Measurements from ENCODE around the gene SNX9.

SNX9 gene

GRCh38 chr6:157786221-157786620 is 36.8 kb upstream of the SNX9 start:
- H3K79me1 ChIP-seq (ENCODE audit: low read length) = no peaks in the 10 kb centered on the region

DNA sequence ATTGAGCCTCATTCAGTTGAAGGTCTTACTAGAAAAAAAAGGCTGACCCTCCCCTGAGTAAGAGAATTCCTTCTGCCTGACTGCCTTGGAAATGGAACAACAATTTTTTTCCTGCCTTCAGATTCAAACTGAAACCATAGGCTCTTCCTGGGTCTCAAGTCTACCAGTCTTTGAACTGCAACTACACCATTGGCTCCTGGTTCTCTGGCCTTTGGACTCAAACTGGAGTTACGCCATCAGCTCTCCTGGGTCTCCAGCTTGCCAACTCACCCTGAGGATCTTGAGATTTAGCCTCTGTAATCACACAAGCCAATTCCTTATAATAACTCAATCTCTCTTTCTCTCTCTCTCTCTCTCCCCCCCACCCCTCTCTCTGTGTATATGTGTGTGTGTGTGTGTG is 36.0 kb upstream of the SNX9 start:
- no peaks in the 10 kb centered on the region for H3K9me3 ChIP-seq (ENCODE audit: insufficient read depth, low read depth, low read length)
- DNase-seq = no peak
- no peak overlapping the region for H3K18ac ChIP-seq (ENCODE audit: low read length)
- no peak overlapping the region for H3K27ac ChIP-seq (ENCODE audit: low read depth, low read length)
- no peaks in the 10 kb centered on the region for H3K36me3 ChIP-seq (ENCODE audit: control insufficient read depth in 1 of 2, insufficient read depth in 2 of 2, low read length in 2 of 2)
- H4K12ac ChIP-seq (ENCODE audit: low read depth, low read length) = no peak overlapping the region
- H2BK120ac ChIP-seq (ENCODE audit: insufficient read depth, low read length, poor library complexity) = no peak overlapping the region
- H2AK5ac ChIP-seq (ENCODE audit: low read length) = no peak overlapping the region
- no peak overlapping the region for H3K4me3 ChIP-seq (ENCODE audit: low read depth, low read length)
- H2BK12ac ChIP-seq (ENCODE audit: low read length) = no peak overlapping the region
- no peak overlapping the region for H4K91ac ChIP-seq (ENCODE audit: low read depth, low read length)
- no peak overlapping the region for H2BK5ac ChIP-seq (ENCODE audit: low read depth, low read length, poor library complexity)
- H3K4me2 ChIP-seq (ENCODE audit: low read length) = no peak overlapping the region
- no peak overlapping the region for H3K14ac ChIP-seq (ENCODE audit: low read length)
- no peak overlapping the region for H2AFZ ChIP-seq (ENCODE audit: insufficient read depth, low read length, poor library complexity)
- H3K9ac ChIP-seq (ENCODE audit: low read length) = no peak overlapping the region
- WGBS (ENCODE audit: extremely low coverage, insufficient coverage, insufficient read length) = no CpG with 5 or more reads among the region's 1 CpG
- H3K79me1 ChIP-seq (ENCODE audit: low read length) = no peaks in the 10 kb centered on the region
- no peak overlapping the region for H3K4ac ChIP-seq (ENCODE audit: low read depth, low read length)
- no peak overlapping the region for H3K23ac ChIP-seq (ENCODE audit: low read length)
- H3K27me3 ChIP-seq (ENCODE audit: insufficient read depth, low read length) = no peaks in the 10 kb centered on the region
- H4K8ac ChIP-seq (ENCODE audit: low read depth, low read length) = no peak overlapping the region
- H3K4me1 ChIP-seq (ENCODE audit: control insufficient read depth in 1 of 2, insufficient read depth in 2 of 2, low read length in 2 of 2) = peaks cover 0 to 2% of the 10 kb centered on the region in 2 experiments
- no peaks in the 10 kb centered on the region for H3K79me2 ChIP-seq (ENCODE audit: control insufficient read depth, insufficient read depth, low read length, poor library complexity)

More at GRCh38 chr6:157786221-157786620, 36.8 kb upstream of the SNX9 start:
- Histone ChIP-seq H3K4me1 (ENCODE audit: control insufficient read depth in 1 of 2, insufficient read depth in 2 of 2, low read length in 2 of 2) (peaks cover 0 to 2% of the 10 kb centered on the region in 2 experiments), H3K4me2 (ENCODE audit: low read length) (no peak overlapping the region), H3K4me3 (ENCODE audit: low read depth, low read length) (no peak overlapping the region), H4K12ac (ENCODE audit: low read depth, low read length) (no peak overlapping the region), H3K9me3 (ENCODE audit: insufficient read depth, low read depth, low read length) (no peaks in the 10 kb centered on the region), H3K27ac (ENCODE audit: low read depth, low read length) (no peak overlapping the region), H3K36me3 (ENCODE audit: control insufficient read depth in 1 of 2, insufficient read depth in 2 of 2, low read length in 2 of 2) (no peaks in the 10 kb centered on the region), H2BK12ac (ENCODE audit: low read length) (no peak overlapping the region), H2AFZ (ENCODE audit: insufficient read depth, low read length, poor library complexity) (no peak overlapping the region), H3K14ac (ENCODE audit: low read length) (no peak overlapping the region), H3K27me3 (ENCODE audit: insufficient read depth, low read length) (no peaks in the 10 kb centered on the region), H3K79me2 (ENCODE audit: control insufficient read depth, insufficient read depth, low read length, poor library complexity) (no peaks in the 10 kb centered on the region), H3K4ac (ENCODE audit: low read depth, low read length) (no peak overlapping the region), H2AK5ac (ENCODE audit: low read length) (no peak overlapping the region), H3K18ac (ENCODE audit: low read length) (no peak overlapping the region), H4K91ac (ENCODE audit: low read depth, low read length) (no peak overlapping the region), H4K8ac (ENCODE audit: low read depth, low read length) (no peak overlapping the region), H2BK120ac (ENCODE audit: insufficient read depth, low read length, poor library complexity) (no peak overlapping the region), H3K23ac (ENCODE audit: low read length) (no peak overlapping the region), H3K9ac (ENCODE audit: low read length) (no peak overlapping the region), H2BK5ac (ENCODE audit: low read depth, low read length, poor library complexity) (no peak overlapping the region)
- no CpG with 5 or more reads among the region's 3 CpGs for WGBS (ENCODE audit: extremely low coverage, insufficient coverage, insufficient read length)
- DNase-seq = no peak

- Histone ChIP-seq H2AFZ (ENCODE audit: insufficient read depth, low read length, poor library complexity) (no peak overlapping the region), H2AK5ac (ENCODE audit: low read length) (no peak overlapping the region), H3K4me2 (ENCODE audit: low read length) (no peak overlapping the region), H3K27ac (ENCODE audit: low read depth, low read length) (no peak overlapping the region), H3K27me3 (ENCODE audit: insufficient read depth, low read length) (no peaks in the 10 kb centered on the region), H4K91ac (ENCODE audit: low read depth, low read length) (no peak overlapping the region), H3K4ac (ENCODE audit: low read depth, low read length) (no peak overlapping the region), H3K9ac (ENCODE audit: low read length) (no peak overlapping the region), H2BK12ac (ENCODE audit: low read length) (no peak overlapping the region), H3K18ac (ENCODE audit: low read length) (no peak overlapping the region), H3K36me3 (ENCODE audit: control insufficient read depth in 1 of 2, insufficient read depth in 2 of 2, low read length in 2 of 2) (no peaks in the 10 kb centered on the region), H3K79me1 (ENCODE audit: low read length) (no peaks in the 10 kb centered on the region), H3K79me2 (ENCODE audit: control insufficient read depth, insufficient read depth, low read length, poor library complexity) (no peaks in the 10 kb centered on the region), H3K9me3 (ENCODE audit: insufficient read depth, low read depth, low read length) (no peaks in the 10 kb centered on the region), H4K12ac (ENCODE audit: low read depth, low read length) (no peak overlapping the region), H3K23ac (ENCODE audit: low read length) (no peak overlapping the region), H3K4me3 (ENCODE audit: low read depth, low read length) (no peak overlapping the region), H2BK5ac (ENCODE audit: low read depth, low read length, poor library complexity) (no peak overlapping the region), H4K8ac (ENCODE audit: low read depth, low read length) (no peak overlapping the region), H2BK120ac (ENCODE audit: insufficient read depth, low read length, poor library complexity) (no peak overlapping the region), H3K4me1 (ENCODE audit: control insufficient read depth in 1 of 2, insufficient read depth in 2 of 2, low read length in 2 of 2) (peaks cover 0 to 2% of the 10 kb centered on the region in 2 experiments), H3K14ac (ENCODE audit: low read length) (no peak overlapping the region)
- WGBS (ENCODE audit: extremely low coverage, insufficient coverage, insufficient read length) = no CpG with 5 or more reads among the region's 1 CpG
- no peak for DNase-seq
These were observed 34.9 kb upstream of the SNX9 start for GRCh38 chr6:157788180-157788579.

DNA sequence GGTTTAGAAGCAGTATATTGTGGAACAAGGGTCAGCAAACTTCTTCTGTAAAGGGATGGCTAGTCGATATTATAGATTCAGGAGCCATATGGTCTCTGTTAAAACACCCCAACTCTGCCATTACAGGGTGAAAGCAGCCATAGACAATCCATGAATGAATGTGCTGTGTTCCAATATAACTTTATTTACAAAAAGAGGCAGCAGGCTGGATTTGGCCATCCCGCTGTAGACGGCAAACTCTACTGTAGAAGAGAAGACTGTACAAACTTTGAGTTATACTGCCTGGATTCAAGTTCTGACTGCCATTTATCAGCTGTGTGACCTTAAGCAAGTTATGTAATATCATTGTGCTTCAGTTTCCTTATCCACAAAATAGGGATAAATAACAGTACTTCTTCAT is 33.7 kb upstream of the SNX9 start:
- Histone ChIP-seq H3K4me3 (ENCODE audit: low read depth, low read length) (no peak overlapping the region), H4K8ac (ENCODE audit: low read depth, low read length) (no peak overlapping the region), H3K4ac (ENCODE audit: low read depth, low read length) (no peak overlapping the region), H3K27me3 (ENCODE audit: insufficient read depth, low read length) (no peaks in the 10 kb centered on the region), H3K4me2 (ENCODE audit: low read length) (no peak overlapping the region), H3K4me1 (ENCODE audit: control insufficient read depth in 1 of 2, insufficient read depth in 2 of 2, low read length in 2 of 2) (peaks cover 0 to 2% of the 10 kb centered on the region in 2 experiments), H3K9me3 (ENCODE audit: insufficient read depth, low read depth, low read length) (no peaks in the 10 kb centered on the region), H2AK5ac (ENCODE audit: low read length) (no peak overlapping the region), H3K79me2 (ENCODE audit: control insufficient read depth, insufficient read depth, low read length, poor library complexity) (no peaks in the 10 kb centered on the region), H2BK120ac (ENCODE audit: insufficient read depth, low read length, poor library complexity) (no peak overlapping the region), H2BK5ac (ENCODE audit: low read depth, low read length, poor library complexity) (no peak overlapping the region), H3K79me1 (ENCODE audit: low read length) (no peaks in the 10 kb centered on the region), H4K91ac (ENCODE audit: low read depth, low read length) (no peak overlapping the region), H2BK12ac (ENCODE audit: low read length) (no peak overlapping the region), H3K14ac (ENCODE audit: low read length) (no peak overlapping the region), H2AFZ (ENCODE audit: insufficient read depth, low read length, poor library complexity) (no peak overlapping the region), H3K18ac (ENCODE audit: low read length) (no peak overlapping the region), H3K9ac (ENCODE audit: low read length) (no peak overlapping the region), H4K12ac (ENCODE audit: low read depth, low read length) (no peak overlapping the region), H3K36me3 (ENCODE audit: control insufficient read depth in 1 of 2, insufficient read depth in 2 of 2, low read length in 2 of 2) (no peaks in the 10 kb centered on the region), H3K23ac (ENCODE audit: low read length) (no peak overlapping the region), H3K27ac (ENCODE audit: low read depth, low read length) (no peak overlapping the region)
- no peak for DNase-seq
- no CpG with 5 or more reads among the region's 3 CpGs for WGBS (ENCODE audit: extremely low coverage, insufficient coverage, insufficient read length)

All from trophoblast cell (in vitro differentiated cells and primary cell).